ENCODE results near the gene MIEF1.

DNA sequence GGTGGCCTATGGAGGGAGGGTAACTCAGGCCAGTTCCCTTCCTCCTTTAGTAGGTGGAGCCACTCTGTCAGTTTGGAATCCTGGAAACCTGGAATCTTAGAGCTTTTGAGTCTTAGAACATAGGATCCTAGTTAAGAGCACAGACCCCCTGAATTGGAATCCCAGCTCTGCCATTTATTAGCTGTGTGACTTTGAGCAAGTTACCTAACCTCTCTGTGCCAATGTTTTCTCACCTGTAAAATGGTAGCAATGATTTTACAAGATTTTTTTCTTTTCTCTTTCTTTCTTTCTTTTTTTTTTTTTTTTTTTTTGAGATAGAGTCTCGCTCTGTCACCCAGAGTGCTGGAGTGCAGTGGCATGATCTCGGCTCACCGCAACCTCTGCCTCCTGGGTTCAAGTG lies 51.3 kb downstream of the MIEF1 start:
- TF ChIP-seq POLR2AphosphoS5 (IDR thresholded peaks at IDR 0.05) (no peak), POLR2A (IDR thresholded peaks at IDR 0.05) (no peak)
- TF ChIP-seq, protein P1, sequence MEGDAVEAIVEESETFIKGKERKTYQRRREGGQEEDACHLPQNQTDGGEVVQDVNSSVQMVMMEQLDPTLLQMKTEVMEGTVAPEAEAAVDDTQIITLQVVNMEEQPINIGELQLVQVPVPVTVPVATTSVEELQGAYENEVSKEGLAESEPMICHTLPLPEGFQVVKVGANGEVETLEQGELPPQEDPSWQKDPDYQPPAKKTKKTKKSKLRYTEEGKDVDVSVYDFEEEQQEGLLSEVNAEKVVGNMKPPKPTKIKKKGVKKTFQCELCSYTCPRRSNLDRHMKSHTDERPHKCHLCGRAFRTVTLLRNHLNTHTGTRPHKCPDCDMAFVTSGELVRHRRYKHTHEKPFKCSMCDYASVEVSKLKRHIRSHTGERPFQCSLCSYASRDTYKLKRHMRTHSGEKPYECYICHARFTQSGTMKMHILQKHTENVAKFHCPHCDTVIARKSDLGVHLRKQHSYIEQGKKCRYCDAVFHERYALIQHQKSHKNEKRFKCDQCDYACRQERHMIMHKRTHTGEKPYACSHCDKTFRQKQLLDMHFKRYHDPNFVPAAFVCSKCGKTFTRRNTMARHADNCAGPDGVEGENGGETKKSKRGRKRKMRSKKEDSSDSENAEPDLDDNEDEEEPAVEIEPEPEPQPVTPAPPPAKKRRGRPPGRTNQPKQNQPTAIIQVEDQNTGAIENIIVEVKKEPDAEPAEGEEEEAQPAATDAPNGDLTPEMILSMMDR (IDR thresholded peaks at IDR 0.05): no peak

Measured in stomach (tissue), 4 donors.